Heart right ventricle (tissue), 16 donors: Measurements from ENCODE around the gene RAB11FIP3. TPM values are rescaled to one million over a fixed set of nuclear protein-coding genes. Genes with fewer than 3 reads are reported as not detected.
A peak's percentile ranks its signal among the peaks of the same experiment; 100 is the strongest.
"Not testable (repeated sequence)": the region's sequence is repeated elsewhere in the genome, so short reads cannot be mapped to it uniquely, and the experiment has no call there.

Experiments
- ATAC-seq, 8 donors: fragments of 200-7000 bp; cut with Tn5 transposase; one replicate each; pipeline ENCODE4 v1.9.1; 2020; ENCODE audit warnings: mild to moderate bottlenecking in 8 of 8, moderate library complexity in 8 of 8, moderate number of reproducible peaks in 1 of 8
- DNase-seq, 2 donors: peaks; one replicate each; pipeline ENCODE4 v3.0.0-alpha.2; 2020
- H3K27ac ChIP-seq, 10 donors: fragments of 200-600 bp; sonication (generic) in 2 of 10; one replicate each; pipeline versions ENCODE4 v1.5.0 to v1.8.0; 2020 to 2022; ENCODE audit warnings: mild to moderate bottlenecking in 3 of 10
- H3K27me3 ChIP-seq, 7 donors: fragments of 200-600 bp; one replicate each; pipeline ENCODE4 v1.8.0; 2021 to 2022; ENCODE audit warnings: mild to moderate bottlenecking in 2 of 7
- H3K36me3 ChIP-seq, 9 donors: fragments of 200-600 bp; sonication (generic) in 1 of 9; one replicate each; pipeline versions ENCODE4 v1.5.0 to v1.8.0; 2020 to 2022; ENCODE audit warnings: mild to moderate bottlenecking in 2 of 9
- H3K4me1 ChIP-seq, 9 donors: fragments of 200-600 bp; sonication (generic) in 1 of 9; one replicate each; pipeline versions ENCODE4 v1.5.0 to v1.8.0; 2020 to 2022; ENCODE audit warnings: mild to moderate bottlenecking in 4 of 9
- H3K4me3 ChIP-seq, 10 donors: fragments of 200-600 bp; sonication (generic) in 2 of 10; one replicate each; pipeline versions ENCODE4 v1.5.0 to v1.8.0; 2020 to 2022; ENCODE audit warnings: mild to moderate bottlenecking in 7 of 10, moderate library complexity in 2 of 10
- H3K9me3 ChIP-seq, 11 donors: fragments of 200-600 bp in 10 of 11; sonication (generic) in 2 of 11; one replicate each; pipeline versions ENCODE4 v1.5.0 to v1.8.0; 2013 to 2022; ENCODE audit warnings: mild to moderate bottlenecking in 2 of 11, control low read depth in 1 of 11, moderate library complexity in 1 of 11
- WGBS, 2 donors: extraction: QIAGEN DNeasy Blood & Tissue Kit; methylation state at CpG; one replicate each; pipeline ENCODE4 v1.1.7; 2013; ENCODE audit warnings: inconsistent platforms in 1 of 2; 5-methylcytosine and 5-hydroxymethylcytosine counted together
- intact Hi-C, 10 donors: fragments of 100-400 bp; cut with DNase I; formaldehyde crosslinking; loops; one replicate each; pipeline versions ENCODE4 v1.11.1 to v1.14.2; 2022
- polyA plus RNA-seq, 2 donors: library from polyadenylated mRNA; stranded (reverse); fragments of 200-250 nt; gene quantifications; one replicate each; pipeline ENCODE4 v1.2.3, GENCODE V29; 2013
- total RNA-seq, 10 donors: library from RNA; stranded (reverse); fragmentation: NEBNext Ultra II Directional in 3 of 10; extraction: Animal tissue kit (Norgen Biotek cat#: 25700) in 3 of 10; gene quantifications; one replicate each; pipeline versions ENCODE4 v1.2.1 to v1.2.4, GENCODE V29; 2021 to 2023
- TF ChIP-seq, protein P1 (sequence below), 9 donors: fragments of 200-600 bp; sonication (generic) in 2 of 9; IDR thresholded peaks; one replicate each; pipeline versions ENCODE4 v1.5.0 to v1.8.0; 2021 to 2022; ENCODE audit warnings: antibody characterized with exemption in 9 of 9, mild to moderate bottlenecking in 5 of 9, moderate library complexity in 1 of 9
- donor health status: Arrhythmogenic right ventricular cardiomyopathy.
- donor health status: ischemic (EF 13 %, LVEDD 7.1; RV severe dilation, severe dysfunction).
- donor health status: healthy with polysubstance abuse.
- donor health status: DM: no; HTN: yes; CAD: no.
- donor health status: DM: no; HTN: no; CAD: no.
- donor health status: ischemic (EF 25% LVEDD 6.9; RV normal size, moderate dysfunction).
- donor health status: ischemic (EF 25% LVEDD 5.7; RV mildly dilated, moderate dysfunction).
- donor health status: healthy.
- donor health status: DM: yes; HTN: yes; CAD: no.
- donor health status: Ischemic cardiomyopathy.
- donor health status: ischemic (EF 35%, LVEDD 5.7; RV mildly dilated, moderate dysfunction).
- donor health status: nonischemic (EF 11% LVEDD 7.7; RV severe dilation, severe dysfunction).
- donor health status: DM: yes; HTN: yes; CAD: no.
- donor health status: PGD.
- donor health status: ischemic (EF 29% LVEDD 5.4; RV normal size, mild dysfunction).
- donor health status: nonischemic (EF 23%, LVEDD 6.1; RV moderate dilation, normal function).

The RAB11FIP3 gene
- total and polyA plus RNA-seq, 12 donors = 16.6 to 40.3 (median 29.1) TPM

DNA sequence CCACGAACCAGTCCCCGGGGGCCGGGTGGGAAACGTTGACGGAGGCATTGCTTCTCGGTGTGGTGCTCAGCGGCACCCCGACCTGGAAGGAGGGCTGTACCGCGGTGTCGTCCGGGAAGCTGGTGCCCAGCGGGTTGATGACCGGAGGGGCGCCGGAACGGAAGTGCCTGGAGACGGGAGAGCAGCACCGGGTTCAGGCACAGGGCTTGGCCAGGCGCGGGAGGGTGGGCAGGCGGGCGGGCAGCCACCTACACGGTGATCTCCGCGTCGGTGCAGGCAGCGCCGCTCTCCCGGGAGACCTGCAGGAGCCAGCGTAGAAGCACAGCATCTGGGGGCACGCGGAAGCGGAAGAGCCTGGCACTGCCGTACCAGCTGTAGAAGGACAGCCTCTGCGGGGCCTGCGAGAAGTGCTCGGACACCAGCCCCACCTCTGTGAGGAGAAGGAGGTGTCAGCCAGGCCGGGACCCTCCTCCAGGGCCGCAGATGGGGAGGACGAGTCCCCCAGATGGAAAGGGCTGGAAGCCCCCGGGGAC, 48.0 kb upstream of the RAB11FIP3 start:
- Histone ChIP-seq H3K4me3 (no peak overlapping the region), H3K27me3 (no peaks in the 10 kb centered on the region), H3K27ac (no peak overlapping the region), H3K36me3 (peaks cover 0 to 54% (median 37%) of the 10 kb centered on the region in 9 donors), H3K9me3 (no peaks in the 10 kb centered on the region), H3K4me1 (peaks cover 0 to 28% (median 15%) of the 10 kb centered on the region in 9 donors)
- TF ChIP-seq, protein P1, sequence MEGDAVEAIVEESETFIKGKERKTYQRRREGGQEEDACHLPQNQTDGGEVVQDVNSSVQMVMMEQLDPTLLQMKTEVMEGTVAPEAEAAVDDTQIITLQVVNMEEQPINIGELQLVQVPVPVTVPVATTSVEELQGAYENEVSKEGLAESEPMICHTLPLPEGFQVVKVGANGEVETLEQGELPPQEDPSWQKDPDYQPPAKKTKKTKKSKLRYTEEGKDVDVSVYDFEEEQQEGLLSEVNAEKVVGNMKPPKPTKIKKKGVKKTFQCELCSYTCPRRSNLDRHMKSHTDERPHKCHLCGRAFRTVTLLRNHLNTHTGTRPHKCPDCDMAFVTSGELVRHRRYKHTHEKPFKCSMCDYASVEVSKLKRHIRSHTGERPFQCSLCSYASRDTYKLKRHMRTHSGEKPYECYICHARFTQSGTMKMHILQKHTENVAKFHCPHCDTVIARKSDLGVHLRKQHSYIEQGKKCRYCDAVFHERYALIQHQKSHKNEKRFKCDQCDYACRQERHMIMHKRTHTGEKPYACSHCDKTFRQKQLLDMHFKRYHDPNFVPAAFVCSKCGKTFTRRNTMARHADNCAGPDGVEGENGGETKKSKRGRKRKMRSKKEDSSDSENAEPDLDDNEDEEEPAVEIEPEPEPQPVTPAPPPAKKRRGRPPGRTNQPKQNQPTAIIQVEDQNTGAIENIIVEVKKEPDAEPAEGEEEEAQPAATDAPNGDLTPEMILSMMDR (IDR thresholded peaks at IDR 0.05) = no peak
- 88 to 91% methylated on average over 41 to 42 of the region's 42 CpGs for WGBS, 2 donors
- DNase-seq = peak in 1 of 2 donors; percentile 18
- intact Hi-C loops = no loop called here
- ATAC-seq = no peak

DNA sequence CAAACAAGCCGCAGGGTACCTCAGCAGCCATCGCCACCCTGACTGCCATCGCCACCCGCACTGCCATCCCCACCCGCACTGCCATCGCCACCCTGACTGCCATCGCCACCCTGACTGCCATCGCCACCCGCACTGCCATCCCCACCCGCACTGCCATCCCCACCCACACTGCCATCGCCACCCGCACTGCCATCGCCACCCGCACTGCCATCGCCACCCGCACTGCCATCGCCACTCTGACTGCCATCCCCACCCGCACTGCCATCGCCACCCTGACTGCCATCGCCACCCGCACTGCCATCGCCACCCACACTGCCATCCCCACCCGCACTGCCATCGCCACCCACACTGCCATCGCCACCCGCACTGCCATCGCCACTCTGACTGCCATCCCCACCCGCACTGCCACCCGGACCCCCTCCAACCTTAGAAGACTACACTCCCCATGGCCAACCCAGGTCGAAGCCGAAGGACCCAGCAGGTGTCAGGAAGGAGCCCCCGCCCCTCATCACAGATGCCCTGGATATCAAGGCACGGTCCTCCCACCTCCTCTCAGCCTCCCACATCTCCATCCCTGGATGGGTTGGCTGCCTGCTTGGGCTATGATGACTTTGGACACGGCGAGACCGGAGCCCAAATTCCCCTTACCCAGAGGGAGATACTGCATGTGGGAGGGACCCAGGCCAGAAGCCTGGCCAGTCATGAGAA, 47.2 kb upstream of the RAB11FIP3 start:
- H3K9me3 ChIP-seq, H3K27ac ChIP-seq, DNase-seq, H3K4me3 ChIP-seq, H3K27me3 ChIP-seq, ATAC-seq, intact Hi-C loops: not testable (repeated sequence)
- H3K4me1 ChIP-seq = peaks cover 0 to 36% (median 23%) of the 10 kb centered on the region in 9 donors
- H3K36me3 ChIP-seq = peaks cover 0 to 46% (median 29%) of the 10 kb centered on the region in 9 donors
- 89 to 93% methylated on average over 36 of the region's 36 CpGs for WGBS, 2 donors

DNA sequence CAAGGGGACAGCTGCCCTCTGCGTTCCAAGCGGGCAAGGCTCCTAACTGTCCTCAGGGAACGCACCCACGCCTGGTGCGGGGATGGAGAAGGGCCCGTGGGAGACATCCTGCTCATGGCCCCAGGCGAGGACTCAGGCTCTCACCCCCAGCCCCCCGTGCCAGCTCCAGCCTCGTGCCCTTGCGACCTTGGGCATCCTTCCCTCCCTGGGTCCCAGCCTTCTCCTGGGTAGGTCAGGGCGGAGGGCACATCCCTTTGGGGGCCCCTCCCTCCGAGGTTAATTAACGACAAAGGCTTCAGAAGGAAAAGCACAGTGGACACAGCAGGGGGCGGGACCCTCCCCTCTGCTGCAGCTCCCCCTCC, 46.6 kb upstream of the RAB11FIP3 start:
- Histone ChIP-seq H3K27me3 (no peaks in the 10 kb centered on the region), H3K27ac (no peak overlapping the region), H3K4me1 (peaks cover 0 to 41% (median 28%) of the 10 kb centered on the region in 9 donors), H3K9me3 (no peaks in the 10 kb centered on the region), H3K36me3 (peaks cover 0 to 41% (median 26%) of the 10 kb centered on the region in 9 donors), H3K4me3 (no peak overlapping the region)
- intact Hi-C loops = no loop called here
- DNase-seq = peak in 1 of 2 donors; percentile 12
- TF ChIP-seq, protein P1 (IDR thresholded peaks at IDR 0.05) = no peak
- 75 to 77% methylated on average over 14 of the region's 14 CpGs for WGBS, 2 donors
- ATAC-seq = no peak

DNA sequence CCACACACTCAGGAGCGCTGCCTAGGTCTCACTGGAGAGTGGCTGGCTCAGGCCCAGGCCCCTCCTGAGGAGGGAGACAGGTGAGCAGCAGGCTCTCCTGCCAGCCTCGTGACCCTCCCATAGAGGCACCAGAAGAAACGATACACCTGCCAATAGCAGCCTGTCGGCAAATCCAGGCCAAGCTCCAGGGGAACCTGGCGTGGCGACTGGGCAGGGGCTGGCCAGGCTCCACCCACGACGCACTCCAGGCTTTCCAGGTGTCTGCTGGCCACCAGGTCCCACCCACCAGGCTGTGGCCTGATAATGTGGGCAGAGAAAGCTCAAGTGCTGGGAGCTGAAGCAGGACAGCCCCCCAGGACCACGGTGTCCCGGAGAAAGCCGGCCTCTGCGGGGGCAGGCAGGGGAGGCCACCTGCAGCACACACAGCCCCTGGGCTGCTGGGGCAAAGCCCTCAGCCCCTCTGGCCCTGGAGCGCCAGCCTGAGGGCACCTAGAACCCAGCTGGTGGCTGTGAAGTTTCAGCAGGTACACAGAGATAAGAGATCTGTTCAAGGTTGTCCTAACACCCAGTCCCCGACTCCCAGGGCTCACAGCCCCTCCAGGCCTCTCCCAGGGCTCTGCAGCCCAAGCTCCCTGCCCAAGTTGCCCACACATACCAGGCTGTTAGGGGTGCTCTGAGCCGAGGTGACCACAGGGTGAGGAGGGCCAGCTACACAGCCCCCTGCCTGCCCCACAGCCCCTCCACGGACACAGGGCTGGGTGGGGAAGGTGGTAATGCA, 46.1 kb upstream of the RAB11FIP3 start:
- 88 to 90% methylated on average over 16 of the region's 16 CpGs for WGBS, 2 donors
- peaks cover 0 to 35% (median 21%) of the 10 kb centered on the region in 9 donors for H3K36me3 ChIP-seq
- no peaks in the 10 kb centered on the region for H3K27me3 ChIP-seq
- peaks cover 0 to 45% (median 32%) of the 10 kb centered on the region in 9 donors for H3K4me1 ChIP-seq
- peak overlapping the region in 1 of 10 donors; percentile 53 for H3K27ac ChIP-seq
- no peak for DNase-seq
- H3K9me3 ChIP-seq = no peaks in the 10 kb centered on the region
- intact Hi-C loops = no loop called here
- no peak overlapping the region for H3K4me3 ChIP-seq
- TF ChIP-seq, protein P1 (IDR thresholded peaks at IDR 0.05) = no peak
- no peak for ATAC-seq
